ENCODE results near the gene SUPT16H.
"Not testable (repeated sequence)": the region's sequence is repeated elsewhere in the genome, so short reads cannot be mapped to it uniquely, and the experiment has no call there.

The SUPT16H gene

GRCh38 chr14:21302836-21303140 lies 81.0 kb downstream of the SUPT16H start:
- peaks cover 17% of the 10 kb centered on the region for H3K4me1 Mint-ChIP-seq
- DNase-seq (ENCODE audit: low spot score in 2 of 2); H3K27me3 Mint-ChIP-seq; H3K9me3 Mint-ChIP-seq; H3K4me3 Mint-ChIP-seq; H3K36me3 Mint-ChIP-seq; ATAC-seq (ENCODE audit: low read depth); H3K27ac Mint-ChIP-seq: not testable (repeated sequence)

GRCh38 chr14:21302013-21302835 lies 81.6 kb downstream of the SUPT16H start:
- Mint-ChIP-seq H3K27ac (no peak overlapping the region), H3K36me3 (peaks cover 2% of the 10 kb centered on the region), H3K4me3 (no peak overlapping the region), H3K27me3 (peaks cover 2% of the 10 kb centered on the region), H3K9me3 (no peaks in the 10 kb centered on the region), H3K4me1 (peaks cover 14% of the 10 kb centered on the region)
- DNase-seq (ENCODE audit: low spot score in 2 of 2) (no peak), ATAC-seq (ENCODE audit: low read depth) (no peak)
